ENCODE measurements around the gene USO1. TPM values are rescaled to one million over a fixed set of nuclear protein-coding genes. Genes with fewer than 3 reads are reported as not detected.

The USO1 gene
- total and polyA plus RNA-seq, 2 of the 8 experiments (the other 6 are each of a cell fraction or from before 2014, with no cell fraction given) = 57.3 to 198 TPM

GRCh38 chr4:75821216-75821615, 96.8 kb downstream of the USO1 start:
- ChIA-PET POLR2A (ENCODE audit: partially characterized antibody) (no interaction called here), CTCF (ENCODE audit: partially characterized antibody) (interaction anchor here (1.0 to 1.2 kb wide), 2 partner anchors 16 to 27 kb away, joined by 3 read pairs; no protein-coding TSS in a partner anchor)
- 93% methylated on average over 3 of the region's 3 CpGs; no CpG with 5 or more reads in 1 of the 2 experiments for WGBS, 2 experiments (ENCODE audit: extremely low coverage in 1 of 2, insufficient coverage in 1 of 2, insufficient read length in 1 of 2, insufficient replicate concordance in 2 of 2, low coverage in 1 of 2, low lambda C conversion rate in 2 of 2, missing lambda C conversion rate in 1 of 2)
- no peaks in the 10 kb centered on the region for H4K20me1 ChIP-seq (replicated peaks in 1 of 2; ENCODE audit: control insufficient read depth in 1 of 2, insufficient read depth in 2 of 2, low read length in 2 of 2)
- H2AK5ac ChIP-seq (ENCODE audit: low read depth, low read length) = no peak overlapping the region
- H3K9ac ChIP-seq (replicated peaks in 1 of 4; ENCODE audit: extremely low read depth in 1 of 4, low read depth in 3 of 4, low read length in 3 of 4) = no peak overlapping the region
- H3K23ac ChIP-seq (ENCODE audit: insufficient read length) = no peak overlapping the region
- no peak overlapping the region for H3K27ac ChIP-seq (ENCODE audit: low read depth, low read length)
- peaks cover 0 to 4% (median 1%) of the 10 kb centered on the region in 4 experiments; a peak in 2 of 8 replicates for H3K36me3 ChIP-seq (ENCODE audit: control insufficient read depth in 2 of 4, insufficient read depth in 4 of 4, low read length in 3 of 4)
- no peak overlapping the region for H3K4me2 ChIP-seq (ENCODE audit: insufficient read depth in 1 of 2, low read depth in 2 of 2, low read length in 2 of 2)
- no peak overlapping the region for H2BK15ac ChIP-seq (ENCODE audit: low read length)
- TF ChIP-seq PHF8 (conservative IDR thresholded peaks at IDR 0.05; ENCODE audit: low read depth, low read length) = no peak
- no peak for TF ChIP-seq CEBPB (IDR thresholded peaks at IDR 0.05; ENCODE audit: low read depth, low read length)
- no peak for TF ChIP-seq SIRT6 (IDR thresholded peaks at IDR 0.05; ENCODE audit: low read length)
- TF ChIP-seq CHD2 (IDR thresholded peaks at IDR 0.05; ENCODE audit: low read length) = no peak
- H2BK5ac ChIP-seq (ENCODE audit: low read depth, low read length) = no peak overlapping the region
- no peaks in the 10 kb centered on the region for H3K23me2 ChIP-seq (ENCODE audit: low read depth, low read length)
- no peaks in the 10 kb centered on the region for H3K79me2 ChIP-seq (ENCODE audit: control insufficient read depth in 1 of 2, insufficient read depth in 2 of 2, low read length in 2 of 2)
- no peak overlapping the region for H3K4me3 ChIP-seq (ENCODE audit: extremely low read depth in 1 of 4, insufficient read depth in 2 of 4, low read depth in 3 of 4, low read length in 4 of 4)
- no peak for DNase-seq (ENCODE audit: low read depth in 1 of 2, low spot score in 2 of 2)
- no peak overlapping the region for H2BK12ac ChIP-seq (ENCODE audit: low read depth, low read length)
- no peak overlapping the region for H2BK20ac ChIP-seq (ENCODE audit: low read length)
- H3K18ac ChIP-seq (ENCODE audit: extremely low read depth, low read length) = no peak overlapping the region
- no peak overlapping the region for H2BK120ac ChIP-seq (replicated peaks; ENCODE audit: low read depth, low read length)
- H3K4me1 ChIP-seq (replicated peaks in 1 of 4; ENCODE audit: control insufficient read depth in 3 of 4, insufficient read depth in 4 of 4, low read length in 3 of 4) = no peaks in the 10 kb centered on the region
- H3K27me3 ChIP-seq (replicated peaks in 1 of 4; ENCODE audit: control insufficient read depth in 3 of 4, extremely low read depth in 1 of 4, insufficient read depth in 3 of 4, low read length in 3 of 4) = no peaks in the 10 kb centered on the region
- H3K56ac ChIP-seq (replicated peaks; ENCODE audit: insufficient read length, low read depth, low read length) = no peak overlapping the region
- no peak overlapping the region for H4K5ac ChIP-seq (ENCODE audit: insufficient read length, low read depth, low read length)
- no peak overlapping the region for H3K4ac ChIP-seq (replicated peaks; ENCODE audit: insufficient read length, low read depth, low read length)
- H3K14ac ChIP-seq (ENCODE audit: insufficient read length) = no peak overlapping the region
- H3K9me3 ChIP-seq (ENCODE audit: insufficient read depth in 2 of 2, low read depth in 1 of 2, low read length in 1 of 2) = no peaks in the 10 kb centered on the region
- no peaks in the 10 kb centered on the region for H3K79me1 ChIP-seq (ENCODE audit: low read depth, low read length)
- no peak for FAIRE-seq
- no peak overlapping the region for H4K91ac ChIP-seq (replicated peaks; ENCODE audit: insufficient read length, low read length)
- H2AFZ ChIP-seq (ENCODE audit: low read length) = no peak overlapping the region
- no peak overlapping the region for H4K8ac ChIP-seq (ENCODE audit: extremely low read depth, insufficient read depth, low read length)
